ENCODE data around the gene RHBDF2.

RHBDF2 gene

DNA sequence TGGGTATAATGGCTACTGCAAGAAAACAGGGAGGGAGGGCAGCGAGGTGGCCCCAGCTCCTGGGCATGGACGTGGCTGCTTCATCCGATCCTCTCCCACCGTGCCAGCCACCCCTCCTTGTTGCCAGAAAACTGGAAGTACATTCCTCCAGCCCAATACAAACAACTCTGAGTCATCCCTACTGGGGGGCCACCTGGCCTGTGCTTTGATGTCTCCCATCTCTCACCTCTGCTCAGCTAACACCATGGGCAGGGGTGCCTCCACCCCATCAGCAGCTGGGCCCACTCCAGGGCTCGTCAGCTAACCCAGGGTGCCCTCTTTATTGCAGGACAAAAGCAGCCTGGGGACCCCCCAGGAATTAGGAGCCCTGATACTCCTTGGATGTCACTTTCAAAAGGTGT lies 2.0 kb downstream of the RHBDF2 start:
- no peak for FAIRE-seq

DNA sequence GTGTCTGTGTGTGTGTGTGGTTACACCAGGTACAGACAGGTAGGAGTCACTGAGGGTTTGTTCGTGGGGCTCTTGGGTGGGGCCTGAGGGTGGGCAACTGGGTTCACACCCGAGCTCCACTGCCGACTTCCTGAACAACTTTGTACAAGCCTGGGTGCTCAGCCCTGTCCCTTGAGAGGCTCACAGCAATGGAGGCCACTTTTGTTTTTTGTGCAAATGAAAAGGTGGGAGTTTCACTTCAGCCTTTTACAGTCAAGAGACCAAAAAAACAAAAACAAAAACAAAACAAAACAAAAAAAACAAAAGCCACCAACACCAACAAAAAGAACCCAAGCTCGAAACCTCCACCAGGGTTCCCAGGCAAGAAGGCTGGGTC lies 2.4 kb downstream of the RHBDF2 start:
- no peak for FAIRE-seq

DNA sequence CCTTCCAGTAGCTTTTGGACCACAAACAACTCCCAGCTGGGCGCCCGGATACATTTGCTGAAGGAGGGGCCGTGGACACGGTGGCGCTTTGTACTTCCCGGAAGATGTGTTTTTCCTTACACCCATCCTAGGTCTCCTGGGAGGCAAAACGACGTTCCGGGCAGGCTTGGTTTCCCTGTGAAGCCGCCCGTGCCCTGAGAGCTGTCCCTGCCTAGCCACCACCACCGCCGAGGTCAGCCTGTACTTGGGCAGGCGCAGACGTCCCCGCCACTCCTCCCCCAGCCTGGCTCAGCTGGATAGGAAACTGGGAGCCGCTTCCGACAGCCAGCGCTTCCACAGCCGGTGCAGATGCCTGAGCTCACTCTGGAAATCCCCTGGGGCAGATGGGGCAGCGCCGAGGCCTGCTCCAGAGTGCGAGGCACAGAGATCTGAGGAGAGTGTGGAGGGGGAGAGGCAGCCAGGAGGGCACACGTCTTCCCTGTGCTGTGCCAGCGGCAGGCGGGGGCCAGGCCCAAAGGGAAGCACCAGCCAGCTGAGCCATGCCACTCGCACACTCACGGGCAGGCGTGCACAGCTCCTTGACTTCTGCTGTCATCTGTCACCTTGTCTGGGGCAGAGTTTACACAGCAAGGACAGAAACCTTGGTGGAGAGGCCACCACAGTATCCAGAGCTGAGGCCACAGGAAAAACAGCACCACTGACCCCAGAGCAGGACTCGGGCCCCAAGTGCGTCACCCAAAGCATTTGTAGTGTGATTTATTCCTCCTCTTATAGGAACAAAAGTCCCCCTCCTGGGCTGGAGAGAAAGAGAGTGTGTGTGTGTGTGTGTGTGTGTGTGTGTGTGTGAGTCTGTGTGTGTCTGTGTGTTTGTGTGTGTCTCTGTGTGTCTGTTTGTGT lies 3.0 kb downstream of the RHBDF2 start:
- FAIRE-seq: no peak

DNA sequence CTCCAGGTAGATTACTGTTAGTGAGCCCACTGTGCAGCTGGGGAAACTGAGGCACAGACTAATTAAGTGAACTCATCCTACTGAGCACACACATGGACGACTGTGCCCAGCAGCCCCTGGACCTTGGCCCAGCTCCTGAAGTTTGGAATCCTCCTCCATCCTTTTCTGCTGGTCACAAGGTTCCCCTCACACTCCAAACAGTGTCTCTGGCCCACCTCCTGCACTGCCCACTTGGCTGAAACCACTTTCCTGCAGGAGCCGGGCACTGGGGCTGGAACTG lies 3.6 kb downstream of the RHBDF2 start:
- FAIRE-seq: no peak

DNA sequence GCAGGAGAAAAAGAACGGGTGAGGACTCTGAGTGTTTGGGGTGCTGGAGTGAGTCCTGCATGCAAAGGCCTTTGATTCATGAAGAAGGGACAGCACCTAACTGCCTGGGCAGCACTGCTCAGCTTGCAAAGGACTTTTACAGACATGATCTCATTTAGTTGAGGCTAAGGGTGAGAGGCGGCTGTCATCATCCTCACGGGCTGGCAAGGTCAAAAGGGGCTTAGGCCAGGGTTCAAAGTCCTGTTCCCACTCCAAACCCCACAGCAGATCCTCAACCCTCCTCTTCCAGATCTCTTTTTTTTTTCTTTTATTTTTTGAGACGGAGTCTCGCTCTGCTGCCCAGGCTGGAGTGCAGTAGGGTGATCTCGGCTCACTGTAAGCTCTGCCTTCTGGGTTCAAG lies 4.8 kb downstream of the RHBDF2 start:
- no peak for FAIRE-seq

DNA sequence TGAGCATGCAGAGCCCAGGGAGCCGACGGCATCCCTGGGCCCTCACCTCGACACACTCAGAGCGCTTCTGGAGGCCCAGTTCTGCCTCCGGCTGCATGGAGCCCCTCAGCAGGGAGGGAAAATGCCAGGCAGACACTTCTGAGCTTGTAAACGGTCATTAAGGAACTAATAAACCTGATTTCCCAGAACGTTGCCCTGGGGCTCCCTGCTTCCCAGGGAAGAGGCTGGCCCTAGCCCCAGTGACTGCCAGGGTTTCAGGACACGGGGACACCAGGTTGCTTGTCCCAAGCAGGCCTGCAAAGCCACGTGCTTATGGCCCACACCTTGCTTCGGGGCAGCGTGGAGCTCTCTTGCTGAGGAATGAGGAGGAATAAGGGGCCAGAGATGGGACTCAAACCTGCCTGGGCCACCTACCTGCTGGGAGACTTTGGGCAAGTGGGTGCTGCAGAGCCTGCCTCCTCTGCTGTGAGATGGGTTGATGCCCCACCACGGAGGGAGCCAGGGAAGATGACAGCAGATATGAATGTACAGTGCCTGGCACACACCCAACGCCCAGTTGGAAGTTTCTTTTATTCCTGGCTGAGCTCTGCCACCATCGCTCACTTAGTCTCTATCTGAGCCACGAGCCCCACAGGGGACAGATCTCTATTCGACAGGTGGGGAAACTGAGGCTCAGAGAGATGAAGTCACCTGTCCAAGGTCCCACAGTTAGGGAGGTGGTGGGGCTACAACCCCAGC lies 5.4 kb downstream of the RHBDF2 start:
- no peak for FAIRE-seq

DNA sequence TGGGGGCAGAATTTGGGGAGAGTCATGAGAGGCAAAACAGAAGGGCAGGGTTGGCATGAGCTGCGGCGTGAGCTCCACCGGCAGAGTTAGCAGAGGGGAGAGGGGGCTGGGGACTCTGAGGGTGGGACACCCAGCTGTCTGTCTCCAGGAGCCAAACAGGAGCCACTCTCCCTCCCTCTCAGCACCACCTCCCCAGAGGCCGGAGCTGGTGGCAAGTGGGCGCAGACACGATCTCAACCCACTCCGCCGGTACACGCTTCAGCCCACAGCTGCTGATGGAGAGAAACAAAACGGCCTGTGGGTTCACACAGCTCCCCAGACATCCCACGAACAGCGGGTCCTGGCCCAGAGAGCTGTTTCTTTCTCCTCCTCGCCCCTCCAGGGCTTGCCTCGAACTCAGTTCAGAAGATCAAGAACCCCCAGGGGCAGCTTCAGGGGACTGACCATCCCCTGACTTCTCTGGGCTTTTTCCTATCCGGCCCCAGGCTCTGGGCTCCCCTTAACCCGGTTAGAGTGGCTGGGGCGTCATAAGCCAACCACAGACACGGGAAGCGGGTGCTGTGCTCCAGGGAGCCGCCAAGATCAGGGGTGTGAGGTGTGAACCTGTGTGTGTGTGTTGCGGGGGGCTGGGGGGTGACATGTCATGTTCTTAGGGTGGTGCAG lies 7.6 kb downstream of the RHBDF2 start:
- FAIRE-seq: no peak

DNA sequence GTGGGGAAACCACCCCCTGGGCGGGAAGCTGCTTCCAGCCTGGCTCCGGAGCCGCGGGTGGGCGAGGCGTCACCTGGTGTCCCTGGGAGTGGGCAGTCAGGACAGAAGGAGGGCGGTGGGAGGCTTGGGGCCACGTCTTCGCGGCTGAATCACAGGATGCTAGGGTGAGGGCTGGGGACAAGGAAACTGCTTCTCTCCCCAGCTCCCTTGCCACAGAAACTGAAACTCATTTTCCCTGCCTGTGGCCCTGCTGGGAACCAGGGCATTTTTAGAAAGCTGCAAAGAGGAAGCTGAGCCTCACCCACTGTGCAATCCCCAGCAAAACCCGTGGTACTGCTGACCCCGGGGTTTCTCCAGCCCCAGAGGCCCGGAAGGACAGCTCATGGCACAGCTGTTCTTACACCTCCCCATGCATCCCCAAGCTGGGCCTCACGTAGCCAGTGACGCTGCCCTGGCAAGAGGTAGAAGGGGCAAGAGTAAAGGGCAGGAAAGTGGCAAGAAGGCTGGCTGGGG lies 8.2 kb downstream of the RHBDF2 start:
- FAIRE-seq: no peak

DNA sequence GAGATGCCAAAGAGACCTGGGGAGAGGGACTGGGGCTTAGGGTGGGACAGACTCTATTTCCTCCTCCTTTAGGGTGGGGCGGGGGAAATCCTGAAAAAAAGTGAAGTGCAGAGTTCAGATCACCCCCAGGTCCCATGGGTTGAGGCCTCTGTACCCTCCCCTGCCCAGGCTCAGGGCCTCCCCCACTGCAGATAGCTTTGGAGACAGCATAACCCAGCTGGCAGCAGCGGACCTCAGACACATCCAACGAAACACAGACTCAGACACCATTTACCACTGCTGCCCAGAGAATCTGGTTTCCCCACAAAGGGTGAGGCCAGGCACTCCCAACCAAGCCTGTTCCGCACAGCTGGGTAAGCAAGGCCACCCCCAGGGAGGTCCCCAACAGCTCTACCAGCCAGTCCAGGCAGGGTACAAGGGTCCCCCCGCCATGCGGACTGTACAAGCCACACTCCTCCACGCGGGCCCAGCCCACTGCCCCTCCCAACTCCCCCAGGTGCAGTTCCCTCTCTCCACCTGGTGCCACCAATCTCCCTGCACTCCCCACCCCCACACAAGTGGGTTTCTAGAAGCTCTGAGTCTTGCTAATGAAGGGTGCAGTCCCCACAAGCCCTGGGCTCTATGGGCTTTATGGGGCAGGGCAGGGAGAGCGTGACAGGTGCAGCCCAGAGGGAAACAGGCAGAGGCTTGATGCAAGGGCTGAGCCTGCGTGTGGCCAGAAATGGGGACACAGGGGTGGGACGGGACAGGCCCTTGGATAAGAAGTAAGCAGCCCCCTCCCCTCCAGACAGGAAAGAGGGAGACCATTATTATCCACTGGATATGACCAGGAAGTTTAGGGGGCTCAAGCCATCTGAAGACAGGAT lies 8.9 kb downstream of the RHBDF2 start:
- FAIRE-seq: no peak

DNA sequence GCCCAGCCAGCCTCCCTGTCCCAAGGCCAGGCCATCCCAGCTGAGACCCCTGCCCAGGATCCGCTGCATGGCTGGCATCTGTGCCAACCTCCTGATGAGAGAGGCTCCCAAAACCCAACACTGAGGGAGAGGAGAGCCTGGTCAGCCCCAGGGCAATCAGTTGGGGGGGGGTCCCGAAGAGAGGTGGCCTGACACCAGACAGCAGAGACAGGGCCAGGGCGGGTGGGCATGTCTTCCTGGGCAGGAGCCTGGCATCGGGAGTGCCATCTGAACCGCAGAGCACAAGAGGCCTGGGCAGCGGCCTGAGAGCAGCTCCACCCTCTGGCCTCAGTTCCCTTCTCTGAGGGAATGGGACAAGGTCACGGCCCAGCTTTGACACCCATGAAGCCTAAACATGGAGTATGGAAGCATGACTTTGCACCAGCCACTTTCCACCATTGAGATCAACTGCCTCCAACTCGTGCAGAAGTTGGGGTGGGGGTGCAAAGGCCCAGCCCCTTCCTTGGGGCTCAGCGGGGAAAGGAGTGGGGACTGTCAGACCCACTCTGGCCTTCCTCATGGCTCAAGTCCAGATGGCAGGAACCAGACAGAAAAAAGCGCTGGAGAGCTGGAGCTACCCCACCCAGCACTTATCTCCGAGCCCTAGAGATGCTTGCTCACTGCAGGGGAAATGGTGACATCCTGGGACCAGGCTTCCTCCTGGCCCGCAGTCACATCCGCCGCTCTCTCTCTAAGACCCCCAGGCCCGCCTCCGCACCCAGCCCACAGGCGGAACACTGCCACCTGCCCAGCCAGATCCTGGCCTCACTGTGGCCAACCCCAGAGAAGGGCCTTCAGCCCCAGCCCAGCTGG lies 9.7 kb downstream of the RHBDF2 start:
- FAIRE-seq: no peak

DNA sequence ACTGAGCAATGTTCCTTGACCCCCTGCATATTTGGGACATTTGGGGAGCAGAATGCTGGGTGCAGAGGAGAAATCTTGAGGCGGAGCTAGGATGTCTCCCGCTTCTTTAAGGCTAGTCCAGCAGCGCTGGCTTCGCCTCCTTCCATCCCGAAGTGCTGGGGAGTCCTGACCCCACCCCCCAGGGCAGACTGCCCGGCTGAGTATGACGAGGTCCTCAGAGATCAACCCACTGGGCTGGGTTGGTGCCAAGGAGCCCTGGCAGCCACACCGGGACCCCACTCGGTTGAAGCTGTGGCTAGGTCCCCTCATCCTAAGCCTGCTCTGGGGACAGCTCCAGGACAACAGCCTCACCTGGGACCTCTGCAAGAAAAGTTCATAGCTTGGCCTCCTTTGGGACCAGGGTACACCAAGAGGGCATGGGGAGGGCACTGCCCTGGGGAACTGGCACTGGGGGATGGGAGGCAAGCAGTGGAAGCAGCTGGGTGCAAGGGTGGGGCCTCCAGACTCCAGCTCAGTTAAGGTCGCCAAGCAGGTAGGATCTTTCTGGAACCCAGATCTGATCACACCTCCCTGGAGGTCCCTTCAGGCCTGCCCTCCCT lies 11.0 kb downstream of the RHBDF2 start:
- no peak for FAIRE-seq

DNA sequence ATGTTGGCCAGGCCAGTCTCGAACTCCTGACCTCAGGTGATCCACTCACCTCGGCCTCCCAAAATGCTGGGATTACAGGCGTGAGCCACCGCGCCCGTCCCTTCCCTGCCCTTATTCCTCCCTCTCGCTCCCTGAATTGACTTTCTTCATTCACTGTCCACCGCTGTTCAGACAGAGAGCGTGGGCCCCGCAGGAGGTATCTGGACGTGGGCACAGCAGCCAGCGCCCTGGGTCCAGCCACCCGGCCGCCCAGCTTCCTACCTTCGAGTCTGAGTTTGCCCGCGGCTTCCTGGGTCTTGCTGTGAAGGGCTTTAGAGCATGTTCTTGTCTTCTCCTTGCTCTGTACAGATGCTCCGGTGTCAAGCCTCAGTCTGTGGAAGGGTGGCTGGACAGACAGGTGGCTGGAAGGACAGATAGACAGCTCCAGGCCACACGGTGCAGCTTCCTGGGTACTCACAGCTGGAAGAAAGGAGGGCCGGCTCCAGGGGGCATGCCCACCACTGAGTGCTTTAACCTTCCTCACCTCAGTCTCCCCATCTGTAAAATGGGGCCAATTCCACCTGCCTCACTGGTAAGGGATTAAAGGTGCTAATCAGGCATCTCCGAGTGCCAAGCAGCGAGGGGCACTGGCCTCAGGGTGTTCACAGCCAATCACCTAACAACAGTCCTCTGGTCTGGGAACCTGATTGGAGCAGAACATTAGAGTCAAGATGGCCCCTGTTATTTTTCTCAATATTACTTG lies 13.6 kb downstream of the RHBDF2 start:
- no peak for FAIRE-seq

DNA sequence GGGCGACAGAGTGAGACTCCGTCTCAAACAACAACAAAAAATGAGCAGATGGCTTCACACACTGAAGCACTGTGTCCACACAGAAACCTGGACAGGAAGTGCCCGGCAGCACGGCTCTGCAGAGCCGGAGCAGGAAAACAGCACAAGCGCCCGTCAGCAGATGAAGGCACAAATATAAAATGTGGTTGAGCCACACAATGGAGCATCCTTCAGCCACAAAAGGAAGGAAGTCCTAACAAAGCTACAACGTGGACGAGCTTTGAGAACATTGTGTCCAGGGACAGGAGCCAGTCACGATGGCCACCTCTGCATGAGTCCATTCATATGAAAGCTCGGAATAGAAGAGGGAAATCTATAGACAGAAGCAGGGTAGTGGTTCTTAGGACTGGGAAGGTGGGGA lies 15.7 kb downstream of the RHBDF2 start:
- no peak for FAIRE-seq

DNA sequence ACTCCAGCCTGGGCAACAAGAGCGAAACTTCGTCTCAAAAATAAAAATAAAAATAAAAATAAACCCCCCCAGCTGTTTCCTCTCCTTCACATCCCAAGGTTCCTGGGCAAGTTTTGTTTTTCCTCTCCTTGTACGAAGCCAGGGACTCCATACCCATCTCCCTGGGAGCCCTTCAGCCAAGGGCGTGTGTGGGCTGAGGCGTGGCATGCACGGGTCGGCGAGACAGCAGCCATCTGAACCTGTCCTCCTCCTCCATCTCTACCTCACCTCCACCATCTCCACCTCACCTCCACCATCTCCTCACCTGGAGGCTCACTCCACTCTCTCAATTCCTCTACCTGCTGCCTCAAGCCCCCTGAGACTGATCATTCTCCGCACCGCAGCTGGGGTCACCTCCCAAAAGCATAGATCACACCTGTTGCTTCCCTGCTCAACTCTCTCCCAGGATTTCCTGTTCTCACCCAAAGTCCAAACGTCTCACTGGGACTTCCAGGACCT lies 16.9 kb downstream of the RHBDF2 start:
- FAIRE-seq: no peak

DNA sequence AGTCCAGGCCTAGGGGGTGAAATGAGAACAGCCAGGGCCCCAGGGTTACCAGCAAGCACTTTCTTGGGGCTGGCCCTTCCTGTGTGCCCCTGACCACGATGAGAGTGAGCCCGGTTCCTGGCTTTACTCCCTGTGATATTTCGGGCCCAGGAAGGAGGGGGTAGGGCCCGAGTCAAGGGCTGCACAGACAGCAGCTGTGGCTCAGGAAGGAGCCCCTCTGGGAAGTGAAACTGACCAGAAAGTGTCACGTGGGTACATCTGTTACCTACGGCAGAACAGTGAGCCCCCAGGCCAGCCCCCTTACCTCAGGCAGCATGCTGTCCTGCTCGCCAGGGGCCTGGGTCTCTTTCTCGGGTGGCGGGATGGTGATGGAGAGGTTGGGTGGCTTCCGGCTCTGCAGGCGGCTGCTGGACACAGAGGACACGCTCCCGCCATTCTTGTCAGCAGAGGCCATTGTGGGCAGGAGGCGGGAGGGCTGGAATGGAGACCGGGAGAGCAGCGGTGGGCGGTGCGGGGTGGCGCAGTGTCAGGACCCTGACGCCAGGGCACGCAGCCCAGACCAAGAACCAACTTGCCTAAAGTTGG lies 20.1 kb downstream of the RHBDF2 start:
- FAIRE-seq: no peak

DNA sequence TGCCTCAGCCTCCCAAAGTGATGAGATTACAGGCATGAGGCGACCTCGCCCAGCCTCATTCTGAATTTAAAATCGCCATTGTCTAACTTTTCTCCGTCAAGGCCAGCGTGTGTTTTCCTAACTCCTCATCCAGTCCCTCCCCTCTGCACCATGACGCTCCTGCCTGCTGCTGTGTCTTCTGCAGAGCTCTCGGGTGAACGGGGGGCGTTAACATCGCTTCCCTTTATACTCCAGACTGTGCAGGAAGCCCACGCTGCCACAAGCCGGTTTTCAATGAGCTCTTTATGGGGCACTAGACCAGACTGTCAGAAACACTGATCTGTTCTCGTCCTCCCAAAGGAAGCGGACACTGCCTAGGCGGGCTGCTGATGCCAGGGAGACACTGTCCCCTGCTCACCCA lies 20.6 kb downstream of the RHBDF2 start:
- no peak for FAIRE-seq

DNA sequence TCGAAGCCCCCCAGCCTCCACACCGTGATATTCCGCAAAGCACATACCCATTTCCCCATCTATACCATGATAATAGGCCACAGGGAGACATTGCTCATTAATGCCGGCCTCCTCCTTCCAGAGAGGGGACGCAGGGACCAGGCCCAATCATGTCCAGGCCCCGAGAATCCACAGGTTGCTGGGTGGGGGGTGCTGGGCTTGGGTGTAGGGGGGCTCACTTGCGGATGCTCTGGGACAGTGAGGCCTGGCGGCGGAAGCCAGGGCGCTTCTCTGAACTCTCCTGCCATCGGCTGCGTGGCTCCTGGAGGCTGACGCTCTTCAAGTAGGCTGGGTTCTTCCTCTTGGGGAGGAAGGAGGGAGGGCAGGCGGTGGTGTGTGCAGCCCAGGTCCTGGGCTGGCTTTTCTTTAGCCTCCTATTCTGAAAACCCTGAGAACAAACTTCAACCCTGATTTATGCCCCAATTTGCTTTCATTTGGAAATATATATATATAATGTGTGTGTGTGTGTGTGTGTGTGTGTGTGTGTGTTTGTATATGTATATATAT lies 21.6 kb downstream of the RHBDF2 start:
- no peak for FAIRE-seq

DNA sequence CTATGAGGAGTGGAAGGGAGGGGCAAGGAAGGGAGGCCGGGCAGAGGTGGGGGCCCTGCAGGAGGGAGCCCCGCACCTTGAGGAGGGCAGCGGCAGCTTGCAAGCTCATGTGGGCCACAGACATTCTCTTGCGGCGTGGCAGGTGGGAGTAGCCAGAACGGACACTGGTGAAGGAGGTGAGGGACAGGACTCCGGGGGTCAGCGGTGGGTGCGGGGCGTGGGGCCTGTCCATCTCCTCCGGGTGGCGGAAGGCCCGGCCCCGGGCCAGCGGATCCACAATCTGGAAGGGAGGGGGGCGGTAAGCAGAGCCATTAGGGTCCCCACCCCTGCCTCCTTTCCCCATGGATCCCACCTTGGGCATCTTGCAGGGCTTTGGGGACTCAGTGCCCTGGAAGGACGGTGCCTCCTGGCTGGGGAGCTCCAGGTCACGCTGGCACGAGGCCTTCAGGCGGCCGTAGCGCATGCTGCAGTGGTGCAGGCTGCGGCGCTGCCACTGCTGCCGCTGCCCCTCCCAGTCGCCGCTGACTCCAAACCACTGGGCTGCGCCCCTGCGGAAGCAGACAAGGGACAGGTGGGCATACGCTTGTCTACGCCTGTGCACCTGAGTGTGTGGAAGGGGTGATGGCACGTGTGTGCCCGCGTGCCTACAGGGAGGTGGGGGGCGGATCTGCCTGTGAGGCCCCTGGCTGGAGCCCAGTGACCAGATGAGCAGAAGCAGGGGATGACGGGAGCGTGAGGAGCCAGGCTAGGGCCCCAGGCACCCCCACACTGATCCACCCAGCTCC lies 22.3 kb downstream of the RHBDF2 start:
- no peak for FAIRE-seq

DNA sequence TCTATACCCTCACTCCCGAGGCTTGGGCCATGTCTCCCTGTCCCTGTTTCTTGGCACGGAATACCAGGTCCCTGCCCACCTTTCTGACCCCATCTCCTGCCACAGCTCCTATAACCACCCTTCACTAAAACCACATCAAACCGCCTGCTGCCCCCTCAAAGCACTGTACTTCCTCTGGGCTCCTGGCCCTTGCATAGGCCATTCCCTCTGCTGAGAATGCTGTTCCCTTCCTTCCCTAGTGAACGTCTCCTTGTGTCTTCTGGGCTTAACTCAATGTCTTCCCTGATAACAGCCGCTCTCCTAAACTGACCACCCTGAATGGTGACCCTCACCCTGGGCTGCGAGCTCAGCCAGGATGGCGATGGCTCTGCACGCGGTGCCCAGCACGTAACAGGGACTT lies 23.1 kb downstream of the RHBDF2 start:
- no peak for FAIRE-seq
